ENCODE measurements around the gene FBLN2. TPM values are rescaled to one million over a fixed set of nuclear protein-coding genes. Genes with fewer than 3 reads are reported as not detected.

Gene FBLN2
- total RNA-seq, 4 donors from 2014 or later, result 85.9 to 187 (median 117) TPM

DNA sequence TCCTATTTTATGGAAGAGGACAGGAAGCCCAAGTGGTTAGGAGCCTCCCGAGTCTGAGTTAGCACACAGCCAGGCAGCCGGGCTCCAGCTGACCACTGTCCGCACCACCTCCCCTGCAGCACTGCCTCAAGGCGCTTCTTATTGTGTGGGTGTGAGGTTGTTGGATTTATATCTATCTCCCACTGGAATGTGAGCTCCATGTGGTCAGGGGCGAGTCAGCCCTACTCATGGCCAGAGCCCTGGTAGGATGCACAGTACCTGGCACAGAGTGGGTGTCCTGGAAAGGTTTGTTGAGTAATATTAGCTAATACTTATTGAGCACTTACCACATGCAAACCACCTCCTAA, 9.7 kb upstream of the FBLN2 start:
- no CpG with 5 or more reads among the region's 5 CpGs for WGBS, 2 donors (ENCODE audit: low coverage in 1 of 2)
- no peaks in the 10 kb centered on the region for H3K36me3 ChIP-seq
- peak overlapping the region in 3 of 4 donors; percentile 39 to 73 (median 71) for H3K27ac ChIP-seq
- H3K9me3 ChIP-seq, result no peaks in the 10 kb centered on the region
- H3K27me3 ChIP-seq, result peaks cover 35% of the 10 kb centered on the region
- no peak for TF ChIP-seq EP300 (IDR thresholded peaks at IDR 0.05)
- ATAC-seq, result no peak
- H3K4me3 ChIP-seq, result no peak overlapping the region
- H3K4me1 ChIP-seq, result peaks cover 0 to 48% (median 9%) of the 10 kb centered on the region in 3 donors

DNA sequence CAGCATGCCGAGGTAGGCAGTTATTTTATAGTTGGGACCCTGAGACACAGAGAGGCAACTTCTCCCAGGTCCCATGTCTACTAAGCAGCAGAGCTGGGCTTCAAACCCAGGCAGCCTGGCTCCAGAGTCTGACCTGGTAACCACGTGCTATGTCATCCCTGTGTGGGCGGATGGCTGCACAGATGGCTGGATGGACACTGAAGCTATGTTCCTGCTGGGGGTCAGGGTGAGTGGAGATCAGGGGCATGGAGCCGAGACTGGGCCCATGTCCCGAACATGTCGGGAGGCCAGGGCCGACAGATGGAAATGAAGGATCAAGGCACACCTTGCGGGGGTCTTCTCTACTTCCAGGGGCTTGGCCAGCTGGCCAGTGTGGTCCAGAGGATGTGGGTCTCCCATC, 9.3 kb upstream of the FBLN2 start:
- Histone ChIP-seq H3K4me1 (peaks cover 0 to 48% (median 9%) of the 10 kb centered on the region in 3 donors), H3K9me3 (no peaks in the 10 kb centered on the region), H3K27me3 (peaks cover 36% of the 10 kb centered on the region), H3K27ac (peak overlapping the region in 3 of 4 donors; percentile 51 to 73 (median 71)), H3K4me3 (no peak overlapping the region), H3K36me3 (no peaks in the 10 kb centered on the region)
- WGBS, 2 donors (ENCODE audit: low coverage in 1 of 2), result 65% methylated on average over 7 of the region's 8 CpGs; no CpG with 5 or more reads in 1 of the 2 donors
- ATAC-seq, result no peak
- no peak for TF ChIP-seq POLR2AphosphoS5 (IDR thresholded peaks at IDR 0.05)
- TF ChIP-seq EP300 (IDR thresholded peaks at IDR 0.05), result no peak
- TF ChIP-seq POLR2A (IDR thresholded peaks at IDR 0.05), result no peak
- TF ChIP-seq, protein P1, sequence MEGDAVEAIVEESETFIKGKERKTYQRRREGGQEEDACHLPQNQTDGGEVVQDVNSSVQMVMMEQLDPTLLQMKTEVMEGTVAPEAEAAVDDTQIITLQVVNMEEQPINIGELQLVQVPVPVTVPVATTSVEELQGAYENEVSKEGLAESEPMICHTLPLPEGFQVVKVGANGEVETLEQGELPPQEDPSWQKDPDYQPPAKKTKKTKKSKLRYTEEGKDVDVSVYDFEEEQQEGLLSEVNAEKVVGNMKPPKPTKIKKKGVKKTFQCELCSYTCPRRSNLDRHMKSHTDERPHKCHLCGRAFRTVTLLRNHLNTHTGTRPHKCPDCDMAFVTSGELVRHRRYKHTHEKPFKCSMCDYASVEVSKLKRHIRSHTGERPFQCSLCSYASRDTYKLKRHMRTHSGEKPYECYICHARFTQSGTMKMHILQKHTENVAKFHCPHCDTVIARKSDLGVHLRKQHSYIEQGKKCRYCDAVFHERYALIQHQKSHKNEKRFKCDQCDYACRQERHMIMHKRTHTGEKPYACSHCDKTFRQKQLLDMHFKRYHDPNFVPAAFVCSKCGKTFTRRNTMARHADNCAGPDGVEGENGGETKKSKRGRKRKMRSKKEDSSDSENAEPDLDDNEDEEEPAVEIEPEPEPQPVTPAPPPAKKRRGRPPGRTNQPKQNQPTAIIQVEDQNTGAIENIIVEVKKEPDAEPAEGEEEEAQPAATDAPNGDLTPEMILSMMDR (IDR thresholded peaks at IDR 0.05), result no peak

DNA sequence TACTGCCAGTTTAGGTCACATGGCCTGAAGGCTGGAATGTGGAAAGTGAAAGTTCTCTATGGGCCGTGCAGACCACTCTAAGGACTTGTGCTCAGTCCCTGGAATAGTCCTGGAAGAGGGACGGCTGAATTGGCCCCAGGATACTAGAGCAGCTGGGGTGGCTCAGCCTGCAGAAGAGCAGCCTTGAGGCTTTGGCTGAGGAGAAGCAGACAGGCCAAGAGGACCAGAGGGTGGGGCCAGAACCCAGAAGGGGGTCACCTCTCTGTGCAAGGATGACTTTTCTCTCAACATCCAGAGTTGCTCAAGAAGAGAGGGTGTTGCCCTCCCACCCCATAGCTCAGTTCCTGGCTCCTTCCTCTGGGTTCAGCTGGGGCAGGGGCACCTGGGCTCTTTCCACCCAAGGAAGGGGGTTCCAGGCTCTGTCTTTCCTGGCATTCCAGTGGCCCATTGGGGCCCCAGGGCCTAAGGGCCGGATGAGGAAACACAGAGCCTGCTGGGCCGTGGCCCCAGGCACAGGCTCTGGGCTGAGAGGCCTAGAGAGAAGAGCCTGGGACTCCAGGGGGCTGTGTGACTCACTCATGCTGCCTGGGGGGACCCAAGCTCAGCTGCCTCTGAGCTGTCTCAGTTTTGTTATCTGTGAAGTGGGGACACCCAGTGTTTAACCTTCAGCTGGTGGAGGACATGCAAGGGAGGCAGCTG, 8.5 kb upstream of the FBLN2 start:
- H3K4me1 ChIP-seq, result peaks cover 0 to 45% (median 9%) of the 10 kb centered on the region in 3 donors
- ATAC-seq, result peak; percentile 66
- 43 to 70% methylated on average over 1 to 2 of the region's 4 CpGs for WGBS, 2 donors (ENCODE audit: low coverage in 1 of 2)

DNA sequence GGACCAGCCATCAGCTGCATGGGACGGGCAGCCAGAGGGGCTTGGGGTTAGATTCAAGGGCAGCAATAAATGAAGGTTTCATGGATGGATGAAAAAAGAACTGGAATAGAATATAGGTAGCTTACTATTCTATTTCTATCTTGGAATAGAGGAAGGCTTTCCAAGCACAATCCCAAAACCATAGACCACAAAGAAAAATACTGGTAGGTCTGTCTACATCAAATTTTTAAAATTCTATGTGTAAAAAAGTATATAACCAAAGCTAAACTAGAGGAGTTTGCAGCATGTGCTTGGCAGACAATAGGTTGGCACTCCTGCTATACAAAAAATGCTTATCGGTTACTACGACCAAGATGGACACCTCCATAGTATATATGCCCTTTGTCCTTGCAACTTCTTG, 7.2 kb upstream of the FBLN2 start:
- 35 to 59% methylated on average over 2 to 3 of the region's 3 CpGs for WGBS, 2 donors (ENCODE audit: low coverage in 1 of 2)

More for the DNA sequence above, 8.5 kb upstream of the FBLN2 start:
- H3K9me3 ChIP-seq, result no peaks in the 10 kb centered on the region
- H3K4me3 ChIP-seq, result no peak overlapping the region
- peak overlapping the region in 3 of 4 donors; percentile 51 to 73 (median 73) for H3K27ac ChIP-seq
- no peaks in the 10 kb centered on the region for H3K36me3 ChIP-seq
- H3K27me3 ChIP-seq, result peaks cover 35% of the 10 kb centered on the region
- TF ChIP-seq, protein P1 (IDR thresholded peaks at IDR 0.05), result no peak
- TF ChIP-seq POLR2A (IDR thresholded peaks at IDR 0.05), result no peak
- TF ChIP-seq POLR2AphosphoS5 (IDR thresholded peaks at IDR 0.05), result peak; percentile 31

DNA sequence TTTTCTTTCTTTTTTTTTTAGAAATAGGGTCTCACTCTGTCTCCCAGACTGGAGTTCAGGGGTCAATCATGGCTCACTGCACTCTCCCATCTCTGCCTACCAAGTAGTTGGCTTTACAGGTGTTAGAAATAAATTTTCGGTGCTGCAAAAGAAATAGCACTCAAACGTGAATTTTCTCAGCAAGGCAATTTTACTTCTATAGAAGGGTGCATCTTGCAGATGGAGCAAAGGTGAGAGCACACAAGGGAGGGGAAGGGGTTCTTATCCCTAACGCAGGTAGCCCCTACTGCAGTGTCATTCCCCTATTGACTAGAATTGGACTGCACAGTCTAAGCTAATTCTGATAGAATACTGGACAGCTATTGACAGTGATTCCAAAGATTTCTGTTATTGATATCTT, 6.8 kb upstream of the FBLN2 start:
- Histone ChIP-seq H3K4me3 (no peak overlapping the region), H3K4me1 (peaks cover 0 to 36% (median 6%) of the 10 kb centered on the region in 3 donors), H3K27ac (no peak overlapping the region), H3K27me3 (peaks cover 18% of the 10 kb centered on the region), H3K9me3 (no peaks in the 10 kb centered on the region), H3K36me3 (no peaks in the 10 kb centered on the region)
- WGBS, 2 donors (ENCODE audit: low coverage in 1 of 2), result 92% methylated on average over 3 of the region's 3 CpGs; no CpG with 5 or more reads in 1 of the 2 donors
- no peak for ATAC-seq
- TF ChIP-seq POLR2A (IDR thresholded peaks at IDR 0.05) (no peak), POLR2AphosphoS5 (IDR thresholded peaks at IDR 0.05) (no peak), EP300 (IDR thresholded peaks at IDR 0.05) (no peak)
- TF ChIP-seq, protein P1 (IDR thresholded peaks at IDR 0.05), result no peak

More for the DNA sequence above, 7.2 kb upstream of the FBLN2 start:
- no peaks in the 10 kb centered on the region for H3K36me3 ChIP-seq
- H3K4me1 ChIP-seq, result peaks cover 0 to 40% (median 9%) of the 10 kb centered on the region in 3 donors
- peaks cover 23% of the 10 kb centered on the region for H3K27me3 ChIP-seq
- TF ChIP-seq, protein P1 (IDR thresholded peaks at IDR 0.05), result no peak
- TF ChIP-seq EP300 (IDR thresholded peaks at IDR 0.05) (no peak), POLR2A (IDR thresholded peaks at IDR 0.05) (no peak), POLR2AphosphoS5 (IDR thresholded peaks at IDR 0.05) (no peak)
- no peak for ATAC-seq
- H3K9me3 ChIP-seq, result no peaks in the 10 kb centered on the region
- H3K27ac ChIP-seq, result no peak overlapping the region
- H3K4me3 ChIP-seq, result no peak overlapping the region

Data from gastroesophageal sphincter (tissue), 4 donors.